ENCODE results near the gene RNASE9.

DNA sequence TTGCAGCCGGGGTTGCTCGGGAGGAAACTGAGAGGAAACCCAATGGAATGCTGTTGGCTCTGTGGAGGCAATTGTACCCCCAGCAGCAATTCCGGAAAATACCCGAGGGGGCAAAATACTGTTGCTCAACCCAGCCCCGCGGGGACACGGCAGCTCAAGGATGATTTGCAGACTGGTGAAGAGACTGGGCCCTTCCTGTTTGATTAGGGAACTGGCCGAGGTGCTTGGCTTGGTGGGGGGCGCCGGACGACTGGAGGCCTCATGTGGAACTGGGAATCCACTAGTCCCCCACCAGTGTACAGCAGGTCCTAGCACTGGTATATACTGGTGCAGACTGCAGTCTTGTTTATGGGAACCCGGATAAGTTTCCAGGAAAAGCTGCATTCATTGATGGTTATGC is 40.7 kb upstream of the RNASE9 start:
- TF ChIP-seq, protein P1, sequence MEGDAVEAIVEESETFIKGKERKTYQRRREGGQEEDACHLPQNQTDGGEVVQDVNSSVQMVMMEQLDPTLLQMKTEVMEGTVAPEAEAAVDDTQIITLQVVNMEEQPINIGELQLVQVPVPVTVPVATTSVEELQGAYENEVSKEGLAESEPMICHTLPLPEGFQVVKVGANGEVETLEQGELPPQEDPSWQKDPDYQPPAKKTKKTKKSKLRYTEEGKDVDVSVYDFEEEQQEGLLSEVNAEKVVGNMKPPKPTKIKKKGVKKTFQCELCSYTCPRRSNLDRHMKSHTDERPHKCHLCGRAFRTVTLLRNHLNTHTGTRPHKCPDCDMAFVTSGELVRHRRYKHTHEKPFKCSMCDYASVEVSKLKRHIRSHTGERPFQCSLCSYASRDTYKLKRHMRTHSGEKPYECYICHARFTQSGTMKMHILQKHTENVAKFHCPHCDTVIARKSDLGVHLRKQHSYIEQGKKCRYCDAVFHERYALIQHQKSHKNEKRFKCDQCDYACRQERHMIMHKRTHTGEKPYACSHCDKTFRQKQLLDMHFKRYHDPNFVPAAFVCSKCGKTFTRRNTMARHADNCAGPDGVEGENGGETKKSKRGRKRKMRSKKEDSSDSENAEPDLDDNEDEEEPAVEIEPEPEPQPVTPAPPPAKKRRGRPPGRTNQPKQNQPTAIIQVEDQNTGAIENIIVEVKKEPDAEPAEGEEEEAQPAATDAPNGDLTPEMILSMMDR (IDR thresholded peaks at IDR 0.05 in 4 of 5, conservative IDR thresholded peaks at IDR 0.05 in 1 of 5), result no peak
- TF ChIP-seq POLR2A (IDR thresholded peaks at IDR 0.05), result no peak
